GM12878 (cell line): ENCODE data around the gene RNF115. TPM values are rescaled to one million over a fixed set of nuclear protein-coding genes. Genes with fewer than 3 reads are reported as not detected.

Source experiments
- ATAC-seq: fragments of 200-7000 bp; cut with Tn5 transposase; 3 replicates; pipeline ENCODE4 v1.9.1; 2020; ENCODE audit warnings: mild to moderate bottlenecking, moderate library complexity
- BruUV-seq: library from RNA; stranded (reverse); fragments of 400-500 nt; replicated peaks from 2 replicates; lab custom pipeline; 2021; lab: Mats Ljungman, UMichigan
- CTCF ChIA-PET: fragments of 300-600 bp; sonication (Branson Sonifier 250); formaldehyde crosslinking; extraction: SDS; loops from one replicate; lab custom pipeline; 2021; ENCODE audit warnings: inconsistent platforms; lab: Yijun Ruan, JAX
- POLR2A ChIA-PET: fragments of 350-600 bp; formaldehyde crosslinking; extraction: SDS; loops from one replicate; lab custom pipeline; 2021; ENCODE audit warnings: inconsistent platforms; lab: Charles Lee
- RAD21 ChIA-PET: fragments of 300-600 bp; sonication (Branson Sonifier 250); formaldehyde crosslinking; loops from one replicate; lab custom pipeline; 2023; ENCODE audit warnings: antibody characterized with exemption; ENCODE audit not compliant: unreplicated experiment; lab: Charles Lee
- SMC1A ChIA-PET: fragments of 300-600 bp; sonication (Branson Sonifier 250); formaldehyde crosslinking; loops from one replicate; lab custom pipeline; 2023; ENCODE audit not compliant: unreplicated experiment, uncharacterized antibody; lab: Charles Lee
- DNase-seq: peaks from one replicate; pipeline ENCODE4 v3.0.0-alpha.2; 2011; ENCODE audit warnings: low read depth, low spot score
- FAIRE-seq: peaks from 3 replicates; lab custom pipeline; 2011; peaks lifted over from hg19 to GRCh38; lab: Jason Lieb, UNC
- H2AFZ ChIP-seq: 2 replicates; pipeline ENCODE4 v1.6.0; 2011; ENCODE audit warnings: low read depth, low read length, control low read depth; ENCODE audit not compliant: control insufficient read depth
- H3K27ac ChIP-seq: 2 replicates; pipeline ENCODE4 v1.5.1; 2011; ENCODE audit warnings: control low read depth; ENCODE audit not compliant: control insufficient read depth, insufficient read depth
- H3K27me3 ChIP-seq, 2 experiments: replicated peaks in 1 of 2; 2 replicates each; pipeline versions ENCODE4 v1.6.0 to v1.6.1; 2011; ENCODE audit warnings: low read length in 1 of 2; ENCODE audit not compliant: control insufficient read depth in 2 of 2, insufficient read depth in 2 of 2
- H3K36me3 ChIP-seq, 2 experiments: 2 replicates each; pipeline ENCODE4 v1.5.1; 2011; ENCODE audit warnings: low read length in 1 of 2; ENCODE audit not compliant: control insufficient read depth in 2 of 2, insufficient read depth in 2 of 2
- H3K4me1 ChIP-seq: 2 replicates; pipeline ENCODE4 v1.6.1; 2011; ENCODE audit warnings: mild to moderate bottlenecking, low read length, moderate library complexity, mixed read lengths; ENCODE audit not compliant: control insufficient read depth, insufficient read depth
- H3K4me2 ChIP-seq: 2 replicates; pipeline ENCODE4 v1.6.0; 2011; ENCODE audit warnings: control low read depth; ENCODE audit not compliant: control insufficient read depth, insufficient read depth
- H3K4me3 ChIP-seq: fragments of 200-600 bp; sonication (generic); 2 replicates; pipeline ENCODE4 v1.5.1; 2016
- H3K79me2 ChIP-seq: 2 replicates; pipeline ENCODE4 v1.6.0; 2011; ENCODE audit warnings: low read length; ENCODE audit not compliant: control insufficient read depth, insufficient read depth
- H3K9ac ChIP-seq: 2 replicates; pipeline ENCODE4 v1.8.0; 2011; ENCODE audit warnings: low read length, control low read depth, mixed read lengths; ENCODE audit not compliant: control insufficient read depth, insufficient read depth
- H3K9me3 ChIP-seq: replicated peaks from 3 replicates; pipeline ENCODE4 v1.5.1; 2011; ENCODE audit warnings: mild to moderate bottlenecking, low read length; ENCODE audit not compliant: control insufficient read depth, insufficient read depth
- H4K20me1 ChIP-seq: 2 replicates; pipeline ENCODE4 v1.6.0; 2011; ENCODE audit not compliant: control insufficient read depth, insufficient read depth
- BMI1 ChIP-seq: fragments of 450-650 bp; IDR thresholded peaks from 2 replicates; pipeline ENCODE4 v1.6.1; 2016; ENCODE audit warnings: mild to moderate bottlenecking, moderate library complexity, borderline replicate concordance
- CBX3 ChIP-seq: fragments of 200-600 bp; sonication (generic); IDR thresholded peaks from 2 replicates; pipeline ENCODE4 v1.6.1; 2016; ENCODE audit warnings: low read depth, borderline replicate concordance
- CEBPB ChIP-seq, 2 experiments: fragments of 150-350 bp in 1 of 2; IDR thresholded peaks; 2 replicates each; pipeline ENCODE4 v1.6.1; 2012 to 2014; ENCODE audit warnings: low read depth in 2 of 2, low read length in 2 of 2, borderline replicate concordance in 1 of 2, inconsistent platforms in 1 of 2
- CTCF ChIP-seq, 3 experiments: IDR thresholded peaks in 2 of 3; conservative IDR thresholded peaks in 1 of 3; 2 replicates each; pipeline ENCODE4 v1.5.1; 2011; ENCODE audit warnings: low read depth in 3 of 3, low read length in 3 of 3, mild to moderate bottlenecking in 3 of 3, control low read depth in 2 of 3, moderate library complexity in 2 of 3, inconsistent platforms in 1 of 3, mixed read lengths in 1 of 3; ENCODE audit not compliant: control insufficient read depth in 2 of 3, insufficient read depth in 1 of 3; ENCODE audit errors: extremely low read depth in 1 of 3
- IRF4 ChIP-seq: IDR thresholded peaks from 2 replicates; pipeline ENCODE4 v1.6.1; 2011; ENCODE audit warnings: low read depth, low read length
- KLF5 ChIP-seq: fragments of 450-650 bp; IDR thresholded peaks from 2 replicates; pipeline ENCODE4 v1.6.1; 2014; ENCODE audit warnings: mild to moderate bottlenecking; ENCODE audit not compliant: partially characterized antibody
- NBN ChIP-seq: fragments of 450-650 bp; IDR thresholded peaks from 2 replicates; pipeline ENCODE4 v1.6.1; 2016
- NKRF ChIP-seq: fragments of 450-650 bp; conservative IDR thresholded peaks from 2 replicates; pipeline ENCODE4 v1.6.1; 2017; ENCODE audit warnings: mild to moderate bottlenecking, moderate library complexity
- RAD21 ChIP-seq: IDR thresholded peaks from 2 replicates; pipeline ENCODE4 v1.6.1; 2011; ENCODE audit warnings: mild to moderate bottlenecking, low read depth, low read length, moderate library complexity; ENCODE audit not compliant: insufficient read depth
- RB1 ChIP-seq: fragments of 450-650 bp; formaldehyde crosslinking; IDR thresholded peaks from 2 replicates; pipeline ENCODE4 v1.6.1; 2017; ENCODE audit warnings: mild to moderate bottlenecking, borderline replicate concordance
- SIN3A ChIP-seq: IDR thresholded peaks from 2 replicates; pipeline ENCODE4 v1.6.1; 2012; ENCODE audit warnings: low read depth, low read length, improper control_type of control experiment
- SREBF2 ChIP-seq: IDR thresholded peaks from 2 replicates; pipeline ENCODE4 v1.6.1; 2012; ENCODE audit warnings: mild to moderate bottlenecking, low read length
- TCF12 ChIP-seq: IDR thresholded peaks from 2 replicates; pipeline ENCODE4 v1.6.1; 2011; ENCODE audit warnings: low read depth, mild to moderate bottlenecking, low read length
- ZBTB40 ChIP-seq: fragments of 450-650 bp; IDR thresholded peaks from 2 replicates; pipeline ENCODE4 v1.6.1; 2016; ENCODE audit warnings: mild to moderate bottlenecking, moderate library complexity, borderline replicate concordance
- WGBS: methylation state at CpG from one replicate; pipeline ENCODE4 v1.1.6; 2016; ENCODE audit warnings: low lambda C conversion rate; ENCODE audit not compliant: insufficient replicate concordance, insufficient coverage; ENCODE audit errors: missing lambda C conversion rate; 5-methylcytosine and 5-hydroxymethylcytosine counted together
- in situ Hi-C: fragments of 300-500 bp; cut with MboI; formaldehyde crosslinking; loops from 9 replicates; pipeline ENCODE4 v1.14.3; 2018; ENCODE audit warnings: mixed read lengths
- intact Hi-C: fragments of 100-400 bp; cut with micrococcal nuclease; formaldehyde crosslinking; loops from one replicate; pipeline ENCODE4 v1.14.2; 2022; ENCODE audit not compliant: unreplicated experiment
- polyA plus RNA-seq, 11 experiments: library from polyadenylated mRNA; depleted of rRNA in 4 of 11; unstranded in 6 of 11; stranded (reverse) in 5 of 11; fragments of >200 nt; fragmentation: Nextera tagmentation in 4 of 11; fragmentation: Illumina TruSeq in 1 of 11; extraction: Ambion mirVana in 4 of 11; extraction: Trizol in 1 of 11; gene quantifications; 1 replicate in 1 of 11; 2 replicates in 10 of 11; pipeline versions ENCODE4 v1.2.1 to v1.2.3, GENCODE V29; 2011 to 2016; ENCODE audit warnings: inconsistent platforms in 2 of 11, missing spikeins in 2 of 11, low read depth in 1 of 11
- total RNA-seq, 4 experiments: library from RNA; depleted of rRNA in 3 of 4; stranded (reverse); fragments of >200 nt in 3 of 4; fragmentation: Illumina TruSeq in 1 of 4; extraction: Trizol in 1 of 4; gene quantifications; 2 replicates each; pipeline versions ENCODE4 v1.2.1 to v1.2.3, GENCODE V29; 2013 to 2021

RNF115 gene
- total and polyA plus RNA-seq, 10 of the 15 experiments (the other 5 are each of a cell fraction or from before 2014, with no cell fraction given) = 3.4 to 22.0 (median 12.9) TPM

GRCh38 chr1:145845514-145846161, 21.7 kb upstream of the RNF115 start, which contains the start of gene NUDT17:
Gene NUDT17, plus strand, starts transcription at chr1:145845630. Its CDS starts 11 bp downstream, at chr1:145845641.
- BruUV-seq = no TSS peak
- peaks cover 4 to 15% of the 10 kb centered on the region in 2 experiments; a peak in 3 of 4 replicates for H3K36me3 ChIP-seq
- SMC1A ChIA-PET = interaction anchor here (0.7 to 5.5 kb wide), 13 partner anchors 13 to 169 kb away, joined by 3 to 54 read pairs (median 6); partner anchors contain the start of genes PIAS3, POLR3C and RNF115
- in situ Hi-C loops (loop anchor here (5.0 kb wide), 1 partner anchor 162 kb away; no protein-coding TSS in a partner anchor), intact Hi-C loops (loop anchor here (1.0 to 2.0 kb wide), 2 partner anchors 65 to 168 kb away; partner anchors contain the start of gene ITGA10)
- peak within 1 kb of the TSS; percentile 71 for H2AFZ ChIP-seq
- CTCF ChIA-PET = interaction anchor here (0.7 to 8.2 kb wide), 38 partner anchors 10 to 191 kb away, joined by 3 to 172 read pairs (median 5); partner anchors contain the start of genes ANKRD34A, ANKRD35, ITGA10 and LIX1L
- ATAC-seq (peak; percentile 87), DNase-seq (no peak), FAIRE-seq (no peak)
- POLR2A ChIA-PET = interaction anchor here (0.5 to 3.0 kb wide), 8 partner anchors 14 to 118 kb away, joined by 3 to 24 read pairs (median 4); partner anchors contain the start of genes ANKRD34A, PEX11B, PIAS3 and POLR3GL
- H3K79me2 ChIP-seq = no peaks in the 10 kb centered on the region
- H3K4me2 ChIP-seq = peak within 1 kb of the TSS; percentile 89
- H4K20me1 ChIP-seq = no peaks in the 10 kb centered on the region
- H3K9me3 ChIP-seq = no peaks in the 10 kb centered on the region
- under 1% methylated on average over 50 of the region's 50 CpGs for WGBS
- peaks cover 15% of the 10 kb centered on the region for H3K4me1 ChIP-seq
- H3K27ac ChIP-seq = peak within 1 kb of the TSS; percentile 83
- H3K9ac ChIP-seq = peak within 1 kb of the TSS; percentile 71
- RAD21 ChIA-PET = interaction anchor here (0.8 to 4.5 kb wide), 19 partner anchors 12 to 171 kb away, joined by 3 to 69 read pairs (median 5); partner anchors contain the start of genes ANKRD34A, ITGA10, PEX11B and PIAS3
- H3K27me3 ChIP-seq = no peaks in the 10 kb centered on the region
- peak within 1 kb of the TSS; percentile 89 for H3K4me3 ChIP-seq
- no peak for TF ChIP-seq CEBPB (IDR thresholded peaks at IDR 0.05; ENCODE audit: borderline replicate concordance in 1 of 2, low read depth in 2 of 2, low read length in 2 of 2)
- TF ChIP-seq ZBTB40 = no peak
- 0 out of 2 replicates have a peak, but pooled peaks have one; percentile 76 for TF ChIP-seq RB1
- no peak for TF ChIP-seq SIN3A
- TF ChIP-seq RAD21 = peak; percentile 44
- TF ChIP-seq BMI1 = no peak
- TF ChIP-seq NBN = 0 out of 2 replicates have a peak, but pooled peaks have one; percentile 42
- TF ChIP-seq TCF12 = peak; percentile 67
- peak; percentile 4; the same call in 1 of the 2 replicates for TF ChIP-seq IRF4
- TF ChIP-seq CTCF (IDR thresholded peaks at IDR 0.05 in 2 of 3, conservative IDR thresholded peaks at IDR 0.05 in 1 of 3; ENCODE audit: control insufficient read depth in 2 of 3, extremely low read depth in 1 of 3, insufficient read depth in 1 of 3, low read depth in 3 of 3, low read length in 3 of 3) = peak; percentile 87 to 94 (median 92)
- TF ChIP-seq NKRF = 0 out of 2 replicates have a peak, but pooled peaks have one; percentile 38
- TF ChIP-seq CBX3 = no peak
- TF ChIP-seq KLF5 = no peak
- TF ChIP-seq SREBF2 = no peak
